Mammary epithelial cell (primary cell): ENCODE measurements around the gene KCNMA1.

ENCODE experiments used
- EZH2 ChIP-seq: IDR thresholded peaks from 2 replicates; pipeline ENCODE4 v1.6.1; 2012; ENCODE audit warnings: low read length, inconsistent platforms, borderline replicate concordance
- TF ChIP-seq, protein P1 (sequence below), 2 donors: IDR thresholded peaks in 1 of 2; conservative IDR thresholded peaks in 1 of 2; 2 replicates each; pipeline ENCODE4 v1.5.1; 2011 to 2012; ENCODE audit warnings: inconsistent platforms in 2 of 2, low read length in 2 of 2, mild to moderate bottlenecking in 2 of 2, control low read depth in 1 of 2, low read depth in 1 of 2; ENCODE audit not compliant: insufficient read depth in 1 of 2; ENCODE audit errors: extremely low read depth in 1 of 2

DNA sequence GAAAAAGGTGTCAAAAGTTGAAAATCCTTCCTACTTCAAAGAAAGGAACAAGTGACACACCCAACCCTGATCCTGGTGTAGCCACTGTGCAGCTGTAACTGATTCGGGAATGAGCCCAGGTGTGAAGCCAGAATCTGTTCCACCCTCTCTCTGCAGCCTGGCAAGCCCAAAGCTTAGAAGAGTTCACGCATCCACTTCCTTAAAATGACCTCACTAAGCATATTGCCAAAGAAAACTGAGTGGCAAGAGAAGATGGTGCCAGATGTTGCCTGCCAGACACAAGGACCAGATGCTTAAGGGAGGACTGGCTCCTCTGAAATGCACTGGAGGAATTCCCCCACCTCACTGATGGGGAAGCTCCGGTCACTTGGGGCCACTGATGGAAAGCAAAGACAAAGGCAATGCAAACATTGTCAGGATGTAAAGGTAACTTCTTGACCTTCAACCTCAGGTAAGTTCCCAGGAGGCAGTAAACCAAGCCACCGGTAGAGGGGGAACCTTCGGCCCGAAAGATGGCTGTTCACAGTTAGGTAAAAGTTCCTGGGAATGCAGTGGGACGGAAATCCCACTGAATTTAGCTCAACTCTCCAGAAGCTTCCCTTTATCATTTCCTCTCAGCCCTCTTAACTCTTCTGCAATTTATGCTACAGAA is 554.9 kb downstream of the KCNMA1 start:
- TF ChIP-seq, protein P1, sequence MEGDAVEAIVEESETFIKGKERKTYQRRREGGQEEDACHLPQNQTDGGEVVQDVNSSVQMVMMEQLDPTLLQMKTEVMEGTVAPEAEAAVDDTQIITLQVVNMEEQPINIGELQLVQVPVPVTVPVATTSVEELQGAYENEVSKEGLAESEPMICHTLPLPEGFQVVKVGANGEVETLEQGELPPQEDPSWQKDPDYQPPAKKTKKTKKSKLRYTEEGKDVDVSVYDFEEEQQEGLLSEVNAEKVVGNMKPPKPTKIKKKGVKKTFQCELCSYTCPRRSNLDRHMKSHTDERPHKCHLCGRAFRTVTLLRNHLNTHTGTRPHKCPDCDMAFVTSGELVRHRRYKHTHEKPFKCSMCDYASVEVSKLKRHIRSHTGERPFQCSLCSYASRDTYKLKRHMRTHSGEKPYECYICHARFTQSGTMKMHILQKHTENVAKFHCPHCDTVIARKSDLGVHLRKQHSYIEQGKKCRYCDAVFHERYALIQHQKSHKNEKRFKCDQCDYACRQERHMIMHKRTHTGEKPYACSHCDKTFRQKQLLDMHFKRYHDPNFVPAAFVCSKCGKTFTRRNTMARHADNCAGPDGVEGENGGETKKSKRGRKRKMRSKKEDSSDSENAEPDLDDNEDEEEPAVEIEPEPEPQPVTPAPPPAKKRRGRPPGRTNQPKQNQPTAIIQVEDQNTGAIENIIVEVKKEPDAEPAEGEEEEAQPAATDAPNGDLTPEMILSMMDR (conservative IDR thresholded peaks at IDR 0.05 in 1 of 2, IDR thresholded peaks at IDR 0.05 in 1 of 2; ENCODE audit: extremely low read depth in 1 of 2, insufficient read depth in 1 of 2, low read depth in 1 of 2, low read length in 2 of 2): no peak
- no peak for TF ChIP-seq EZH2
